Astrocyte (in vitro differentiated cells and primary cell): ENCODE measurements around the gene RPL35. TPM values are rescaled to one million over a fixed set of nuclear protein-coding genes. Genes with fewer than 3 reads are reported as not detected.
A peak's percentile ranks its signal among the peaks of the same experiment; 100 is the strongest.

Experiments used
- DNase-seq: peaks from one replicate; pipeline ENCODE4 v3.0.0-alpha.2; 2010; ENCODE audit warnings: low read depth
- FAIRE-seq: peaks from 2 replicates; lab custom pipeline; 2011; peaks lifted over from hg19 to GRCh38; lab: Jason Lieb, UNC
- H2AFZ ChIP-seq: 2 replicates; pipeline ENCODE4 v1.6.0; 2012; ENCODE audit warnings: low read depth, low read length, inconsistent platforms
- H3K27ac ChIP-seq: 2 replicates; pipeline ENCODE4 v1.5.1; 2011; ENCODE audit warnings: low read depth, low read length, inconsistent platforms
- H3K27me3 ChIP-seq: 2 replicates; pipeline ENCODE4 v1.6.0; 2011; ENCODE audit warnings: low read length, inconsistent platforms; ENCODE audit not compliant: insufficient read depth
- H3K36me3 ChIP-seq: 2 replicates; pipeline ENCODE4 v1.5.1; 2011; ENCODE audit warnings: low read length, inconsistent platforms; ENCODE audit not compliant: insufficient read depth
- H3K4me1 ChIP-seq: 2 replicates; pipeline ENCODE4 v1.5.1; 2011; ENCODE audit warnings: low read length, inconsistent platforms; ENCODE audit not compliant: insufficient read depth
- H3K4me2 ChIP-seq: 2 replicates; pipeline ENCODE4 v1.6.0; 2012; ENCODE audit warnings: low read length, inconsistent platforms
- H3K4me3 ChIP-seq: 2 replicates; pipeline ENCODE4 v1.5.1; 2011; ENCODE audit warnings: low read depth, mild to moderate bottlenecking, low read length, inconsistent platforms; ENCODE audit not compliant: insufficient read depth
- H3K79me2 ChIP-seq: 2 replicates; pipeline ENCODE4 v1.6.0; 2012; ENCODE audit warnings: mild to moderate bottlenecking, low read length, inconsistent platforms; ENCODE audit not compliant: insufficient read depth
- H3K9ac ChIP-seq: 2 replicates; pipeline ENCODE4 v1.6.0; 2012; ENCODE audit warnings: mild to moderate bottlenecking, low read length, inconsistent platforms
- H3K9me3 ChIP-seq: 2 replicates; pipeline ENCODE4 v1.5.1; 2012; ENCODE audit warnings: low read depth, mild to moderate bottlenecking, low read length, inconsistent platforms; ENCODE audit not compliant: insufficient read depth
- H4K20me1 ChIP-seq: 2 replicates; pipeline ENCODE4 v1.6.0; 2012; ENCODE audit warnings: low read length, inconsistent platforms; ENCODE audit not compliant: insufficient read depth
- H3K27ac Mint-ChIP-seq: one replicate; pipeline ENCODE4 v1.8.0; 2021; ENCODE audit warnings: mild to moderate bottlenecking, mixed read lengths; ENCODE audit not compliant: unreplicated experiment
- H3K27me3 Mint-ChIP-seq: one replicate; pipeline ENCODE4 v1.8.0; 2021; ENCODE audit warnings: low read depth, mixed read lengths; ENCODE audit not compliant: unreplicated experiment
- H3K36me3 Mint-ChIP-seq: one replicate; pipeline ENCODE4 v1.8.0; 2021; ENCODE audit warnings: low read depth, mixed read lengths; ENCODE audit not compliant: unreplicated experiment
- H3K4me1 Mint-ChIP-seq: one replicate; pipeline ENCODE4 v1.8.0; 2021; ENCODE audit warnings: low read depth, mixed read lengths; ENCODE audit not compliant: unreplicated experiment
- H3K4me3 Mint-ChIP-seq: one replicate; pipeline ENCODE4 v1.8.0; 2021; ENCODE audit warnings: mild to moderate bottlenecking, moderate library complexity, mixed read lengths; ENCODE audit not compliant: unreplicated experiment
- H3K9me3 Mint-ChIP-seq: one replicate; pipeline ENCODE4 v1.8.0; 2021; ENCODE audit warnings: mild to moderate bottlenecking, mixed read lengths; ENCODE audit not compliant: unreplicated experiment
- CTCF ChIP-seq: IDR thresholded peaks from 2 replicates; pipeline ENCODE4 v1.5.1; 2011; ENCODE audit warnings: low read depth, mild to moderate bottlenecking, inconsistent platforms, low read length, moderate library complexity; ENCODE audit not compliant: insufficient read depth
- EZH2 ChIP-seq: IDR thresholded peaks from 2 replicates; pipeline ENCODE4 v1.6.1; 2012; ENCODE audit warnings: mild to moderate bottlenecking, low read length, inconsistent platforms; ENCODE audit not compliant: insufficient read depth
- total RNA-seq: library from RNA; stranded (reverse); gene quantifications from 2 replicates; pipeline ENCODE4 v1.2.1, GENCODE V29; 2021

Gene RPL35
- total RNA-seq, 1 donor from 2014 or later, result 1,259 TPM

GRCh38 chr9:124869466-124869985 lies 7.8 kb upstream of the RPL35 start:
- DNase-seq, result no peak
- peaks cover 24% of the 10 kb centered on the region for H3K4me1 ChIP-seq
- Mint-ChIP-seq H3K4me1 (peaks cover 29% of the 10 kb centered on the region), H3K36me3 (peaks cover 6% of the 10 kb centered on the region), H3K4me3 (peak overlapping the region; percentile 90), H3K27me3 (no peaks in the 10 kb centered on the region), H3K9me3 (no peaks in the 10 kb centered on the region), H3K27ac (peak overlapping the region; percentile 91)
- peaks cover 74% of the 10 kb centered on the region for H3K79me2 ChIP-seq
- H2AFZ ChIP-seq, result peak overlapping the region; percentile 61
- H3K27me3 ChIP-seq, result no peaks in the 10 kb centered on the region
- H3K4me3 ChIP-seq, result peak overlapping the region; percentile 94
- peaks cover 47% of the 10 kb centered on the region for H4K20me1 ChIP-seq
- peak overlapping the region; percentile 99 for H3K9ac ChIP-seq
- no peak for FAIRE-seq
- peaks cover 3% of the 10 kb centered on the region for H3K36me3 ChIP-seq
- H3K9me3 ChIP-seq, result no peaks in the 10 kb centered on the region
- TF ChIP-seq CTCF (no peak), EZH2 (no peak)
- H3K27ac ChIP-seq, result peak overlapping the region; percentile 96
- peak overlapping the region; percentile 96 for H3K4me2 ChIP-seq

- Histone ChIP-seq H3K9me3 (no peaks in the 10 kb centered on the region), H3K79me2 (peaks cover 66% of the 10 kb centered on the region), H3K36me3 (peaks cover 3% of the 10 kb centered on the region), H3K27me3 (no peaks in the 10 kb centered on the region), H3K4me1 (peaks cover 24% of the 10 kb centered on the region), H3K27ac (peak overlapping the region; percentile 96), H3K4me3 (peak overlapping the region; percentile 94), H2AFZ (peak overlapping the region; percentile 78), H3K4me2 (peak overlapping the region; percentile 96), H3K9ac (peak overlapping the region; percentile 99), H4K20me1 (peaks cover 39% of the 10 kb centered on the region)
- TF ChIP-seq EZH2 (no peak), CTCF (no peak)
- Mint-ChIP-seq H3K4me1 (peaks cover 29% of the 10 kb centered on the region), H3K36me3 (peaks cover 4% of the 10 kb centered on the region), H3K4me3 (peak overlapping the region; percentile 99), H3K27ac (peak overlapping the region; percentile 98), H3K27me3 (no peaks in the 10 kb centered on the region), H3K9me3 (no peaks in the 10 kb centered on the region)
- FAIRE-seq (no peak), DNase-seq (peak; percentile 52)
These were observed 7.0 kb upstream of the RPL35 start for GRCh38 chr9:124868511-124869465.
